DLD1 (cell line): ENCODE measurements around the gene GGPS1.
"Not testable (repeated sequence)": the region's sequence is repeated elsewhere in the genome, so short reads cannot be mapped to it uniquely, and the experiment has no call there.

Experiments used
- in situ Hi-C: cut with HindIII; loops from 2 replicates; pipeline ENCODE4 v1.10.0; 2017; ENCODE audit warnings: low sequenced_read_pairs

GGPS1 gene

DNA sequence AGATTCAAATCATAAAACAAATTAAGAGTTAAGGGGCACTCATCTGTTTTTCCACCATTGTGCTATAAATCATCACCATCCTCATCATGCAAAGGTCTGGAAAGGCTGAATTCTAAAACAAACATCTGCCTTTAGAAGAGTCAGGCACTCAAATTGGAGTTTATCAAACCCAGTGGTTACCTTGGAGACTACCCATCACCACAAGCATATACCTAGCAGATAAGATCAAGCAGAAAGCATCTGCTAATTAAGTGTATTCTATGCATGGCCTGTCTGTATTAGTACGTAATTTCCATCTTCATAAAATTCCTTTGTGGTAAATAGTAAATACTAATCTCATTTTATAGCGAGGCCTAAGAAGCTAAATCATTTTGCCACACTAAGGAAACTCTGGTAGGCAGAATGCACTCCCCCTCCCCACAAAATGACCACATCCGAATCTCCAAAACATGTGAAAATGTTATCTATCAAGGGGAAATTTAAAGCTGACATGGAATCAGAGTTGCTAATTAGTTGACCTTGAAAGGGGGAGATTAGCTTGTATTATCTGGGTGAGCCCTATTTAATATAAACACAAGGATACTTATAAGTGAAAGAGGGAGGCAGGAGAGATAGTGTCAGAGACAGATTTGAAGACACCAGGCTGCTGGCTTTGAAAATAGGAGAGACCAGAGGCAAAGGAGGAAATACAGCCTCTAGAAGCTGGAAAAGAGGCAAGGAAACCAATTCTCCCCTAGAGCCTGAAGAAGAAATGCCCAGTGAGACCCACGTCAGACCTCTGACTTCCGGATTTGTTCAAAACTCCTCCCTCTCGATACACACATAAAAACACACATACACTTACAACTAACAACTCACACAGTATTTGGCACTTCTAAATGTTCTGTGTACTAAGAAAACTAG lies 23.6 kb upstream of the GGPS1 start:
- in situ Hi-C loops = no loop called here

DNA sequence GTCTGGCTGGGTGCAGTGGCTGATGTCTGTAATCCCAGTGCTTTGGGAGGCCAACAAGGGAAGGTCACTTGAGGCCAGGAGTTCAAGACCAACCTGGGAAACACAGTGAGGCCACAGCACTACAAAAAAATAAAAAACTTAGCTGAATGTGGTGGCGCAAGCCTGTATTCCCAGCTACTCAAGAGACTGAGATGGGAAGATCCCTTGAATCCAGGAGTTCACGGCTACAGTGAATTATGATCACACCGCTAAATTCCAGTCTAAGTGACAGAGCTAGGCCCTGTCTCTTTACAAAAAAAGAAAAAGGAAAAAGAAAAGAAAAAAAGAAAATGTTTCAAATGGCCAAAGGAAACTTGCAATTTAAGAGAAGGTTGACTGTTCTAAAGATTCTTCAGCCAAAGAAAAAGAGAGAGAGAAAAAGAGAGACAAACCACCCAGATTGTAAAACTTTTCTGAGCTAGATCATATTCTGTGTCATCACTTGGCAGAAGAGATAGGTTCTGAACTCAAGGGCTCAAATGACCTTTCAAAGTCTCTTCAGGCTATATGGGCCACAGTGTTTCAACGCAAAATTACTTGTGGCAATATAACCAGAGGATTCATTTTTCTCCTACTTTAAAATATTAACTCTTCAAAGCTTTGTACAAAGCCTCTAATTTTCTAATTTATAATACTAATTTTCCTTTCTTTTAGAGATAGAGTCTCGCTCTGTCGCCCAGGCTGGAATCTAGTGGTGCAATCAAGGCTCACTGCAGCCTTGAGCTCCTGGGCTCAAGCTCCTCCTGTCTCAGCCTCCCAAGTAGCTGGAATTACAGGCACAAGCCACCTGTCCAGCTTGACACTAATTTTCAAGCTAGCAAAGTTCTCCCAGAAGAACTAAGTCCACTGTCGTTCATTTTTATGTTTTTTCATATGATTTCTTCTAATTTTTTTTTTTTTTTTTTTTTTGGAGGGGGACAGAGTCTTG lies 20.9 kb upstream of the GGPS1 start:
- in situ Hi-C loops = no loop called here

DNA sequence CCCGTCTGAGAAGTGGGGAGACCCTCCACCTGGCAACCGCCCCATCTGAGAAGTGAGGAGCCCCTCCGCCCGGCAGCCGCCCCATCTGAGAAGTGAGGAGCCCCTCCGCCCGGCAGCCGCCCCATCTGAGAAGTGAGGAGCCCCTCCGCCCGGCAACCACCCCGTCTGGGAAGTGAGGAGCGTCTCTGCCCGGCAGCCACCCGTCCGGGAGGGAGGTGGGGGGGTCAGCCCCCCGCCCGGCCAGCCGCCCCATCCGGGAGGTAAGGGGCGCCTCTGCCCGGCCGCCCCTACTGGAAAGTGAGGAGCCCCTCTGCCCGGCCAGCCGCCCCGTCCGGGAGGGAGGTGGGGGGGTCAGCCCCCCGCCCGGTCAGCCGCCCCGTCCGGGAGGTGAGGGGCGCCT lies 19.2 kb upstream of the GGPS1 start:
- in situ Hi-C loops = not testable (repeated sequence)

DNA sequence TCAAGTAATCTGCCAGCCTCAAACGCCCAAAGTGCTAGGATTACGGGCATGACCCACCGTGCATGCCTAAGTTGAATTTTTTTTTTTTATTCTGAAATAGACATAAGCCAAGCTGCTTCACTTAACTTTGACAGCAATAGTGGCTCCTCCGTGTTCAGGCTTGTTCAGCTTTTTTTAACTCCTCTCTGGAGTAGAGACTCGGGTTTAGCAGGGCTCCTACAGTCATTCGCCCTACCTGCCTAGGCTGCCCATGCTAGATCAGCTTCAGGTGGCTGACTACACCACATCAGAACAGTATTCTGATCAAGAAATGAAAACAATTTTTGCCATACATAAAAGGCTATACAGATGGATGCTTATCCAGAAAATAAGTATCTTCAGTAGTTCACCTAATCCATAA lies 15.1 kb upstream of the GGPS1 start:
- in situ Hi-C loops = no loop called here

DNA sequence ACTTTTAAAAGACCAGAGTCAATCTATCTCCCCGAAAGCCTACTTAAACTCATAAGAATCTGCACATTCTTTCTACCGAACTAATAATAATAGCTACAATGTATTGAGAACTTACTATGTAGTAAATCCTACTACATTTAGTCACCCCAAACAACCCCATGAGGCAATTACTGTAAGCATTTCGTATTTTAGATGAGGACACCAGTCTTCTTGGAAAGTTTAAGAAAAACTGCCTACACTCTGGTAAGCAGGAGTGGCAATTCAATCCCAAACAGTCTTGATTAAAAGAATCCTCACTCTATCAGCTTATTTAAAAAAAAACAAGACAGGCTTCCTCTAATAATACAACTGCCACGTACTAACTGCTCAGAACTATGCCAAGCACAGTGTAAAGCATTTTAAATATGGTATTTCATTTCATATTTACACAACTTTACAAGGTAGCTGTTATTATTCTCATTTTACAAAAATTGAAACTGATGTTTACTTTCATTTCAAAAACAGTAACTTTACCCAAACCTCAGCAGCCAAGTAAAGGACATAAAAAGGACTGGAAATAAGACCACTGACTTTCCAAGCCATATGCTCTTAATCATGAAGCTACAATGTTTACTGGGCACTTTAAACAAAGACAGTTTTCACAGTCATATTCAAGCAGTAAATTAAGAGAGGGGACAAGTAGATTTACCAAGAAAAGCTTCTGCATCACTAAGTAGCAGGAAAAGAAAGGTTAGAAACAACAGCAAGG lies 14.3 kb upstream of the GGPS1 start:
- in situ Hi-C loops = no loop called here

DNA sequence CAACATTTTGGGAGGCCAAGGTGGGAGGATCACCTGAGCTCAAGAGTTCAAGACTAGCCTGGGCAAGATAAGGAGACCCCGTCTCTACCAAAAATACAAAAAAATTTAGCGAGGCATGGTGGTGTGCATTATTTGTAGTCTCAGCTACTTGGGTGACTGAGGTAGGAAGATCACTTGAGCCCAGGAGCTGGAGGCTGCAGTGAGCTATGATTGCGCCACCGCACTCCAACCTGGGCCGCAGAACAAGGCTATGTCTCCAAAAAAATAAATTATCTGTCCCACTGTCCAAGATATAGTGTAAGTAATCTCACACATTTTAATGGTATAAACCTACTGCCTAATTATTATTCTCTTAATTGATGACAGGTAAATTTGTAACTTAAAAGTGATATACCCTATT lies 13.2 kb upstream of the GGPS1 start:
- in situ Hi-C loops = no loop called here

DNA sequence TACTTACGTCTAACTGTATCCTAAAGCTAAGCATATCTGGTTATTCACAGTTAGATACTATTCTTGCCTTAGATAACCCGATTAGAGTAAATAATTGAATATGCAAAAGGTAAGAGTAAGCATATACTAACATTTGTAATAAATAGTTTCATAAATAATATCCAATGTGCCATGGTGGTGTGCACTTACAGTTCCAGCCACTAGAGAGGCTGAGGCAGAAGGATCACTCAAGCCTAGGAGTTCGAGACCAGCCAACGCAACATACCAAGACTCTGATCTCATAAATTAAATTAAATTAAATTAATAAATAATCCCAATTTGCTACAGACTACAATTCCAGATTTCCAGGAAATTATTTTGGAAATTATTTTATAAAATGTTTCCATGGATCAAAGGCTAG lies 12.6 kb upstream of the GGPS1 start:
- in situ Hi-C loops = no loop called here

DNA sequence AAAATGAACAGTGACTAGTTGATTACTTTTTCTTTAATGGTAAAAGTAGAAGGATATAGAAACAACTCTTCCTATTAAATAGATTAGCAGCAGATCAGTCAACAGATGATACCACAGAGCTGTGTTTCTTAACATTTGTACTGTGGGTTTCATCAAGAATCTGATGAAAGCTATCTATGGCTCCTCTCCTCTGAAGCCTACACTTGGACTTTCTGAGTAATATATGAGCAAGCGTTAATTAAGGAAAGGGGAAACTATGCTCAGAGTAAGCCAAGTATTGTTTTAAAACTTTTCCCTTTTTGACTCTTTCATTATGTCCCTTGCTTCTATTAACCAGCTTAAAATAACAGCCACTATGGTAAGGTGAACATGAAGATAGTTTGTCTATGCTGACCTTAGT lies 11.2 kb upstream of the GGPS1 start:
- in situ Hi-C loops = no loop called here

DNA sequence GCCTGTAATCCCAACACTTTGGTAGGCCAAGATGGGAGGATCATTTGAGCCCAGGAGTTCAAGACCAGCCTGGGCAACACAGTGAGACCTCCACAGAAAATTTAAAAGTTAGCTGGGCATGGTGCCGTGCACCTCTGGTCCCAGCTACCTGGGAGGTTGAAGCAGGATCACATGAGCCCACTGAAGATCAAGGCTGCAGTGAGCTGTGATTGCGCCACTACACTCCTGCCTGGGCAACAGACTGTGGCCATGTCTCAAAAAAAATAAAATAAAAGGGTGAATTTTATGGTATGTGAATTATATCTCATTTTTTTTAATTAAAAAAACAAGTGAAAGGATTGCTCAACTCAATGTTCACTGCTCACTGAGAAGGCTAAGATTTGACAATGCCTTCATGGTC lies 9.1 kb upstream of the GGPS1 start:
- in situ Hi-C loops = no loop called here

DNA sequence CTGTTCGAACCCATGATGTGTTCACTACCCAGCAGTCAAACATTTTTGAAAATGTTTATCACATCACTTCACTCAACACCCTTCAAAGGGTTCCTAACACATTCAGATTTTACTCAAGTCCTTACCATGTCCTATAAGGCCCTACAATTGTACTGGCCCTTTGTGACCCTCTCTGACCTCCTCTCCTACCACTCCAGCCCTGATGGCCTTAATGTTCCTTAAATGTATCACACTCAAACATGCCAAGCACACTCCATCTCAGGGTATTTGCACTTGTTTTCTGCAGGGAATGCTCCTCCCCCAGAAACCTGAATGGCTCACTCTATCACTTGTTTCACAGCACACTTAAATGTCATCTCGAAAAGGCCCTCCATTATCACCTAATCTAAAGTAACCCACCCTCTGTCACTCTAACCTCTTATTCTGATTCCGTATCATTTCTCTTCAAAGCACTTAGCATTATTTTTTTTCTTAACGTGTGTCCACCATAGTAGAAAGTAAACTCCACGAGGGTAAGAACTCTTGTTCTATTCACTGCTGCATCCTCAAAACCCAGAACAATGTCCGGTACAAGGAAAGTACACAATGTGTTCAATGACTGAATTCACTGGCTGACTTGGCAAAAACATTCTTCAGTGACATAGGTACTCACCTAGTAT lies 7.7 kb upstream of the GGPS1 start:
- in situ Hi-C loops = no loop called here

DNA sequence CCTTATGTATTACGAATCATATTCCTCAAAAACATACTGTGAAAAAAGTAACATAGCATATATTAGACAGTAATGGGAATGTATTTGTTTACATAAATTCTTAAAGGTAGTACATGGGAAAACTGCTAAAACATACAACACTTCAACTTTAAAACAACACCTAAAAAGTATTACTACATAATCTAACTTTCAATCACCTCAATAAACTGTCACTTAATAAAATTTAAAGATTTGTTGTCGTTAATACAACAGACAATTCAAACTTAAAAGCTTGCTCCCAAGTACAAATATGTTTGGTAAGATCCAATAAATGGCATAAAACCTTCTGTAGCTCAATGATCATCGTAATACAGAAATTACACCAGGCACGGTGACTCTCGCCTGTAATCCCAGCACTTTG lies 4.1 kb upstream of the GGPS1 start:
- in situ Hi-C loops = no loop called here

DNA sequence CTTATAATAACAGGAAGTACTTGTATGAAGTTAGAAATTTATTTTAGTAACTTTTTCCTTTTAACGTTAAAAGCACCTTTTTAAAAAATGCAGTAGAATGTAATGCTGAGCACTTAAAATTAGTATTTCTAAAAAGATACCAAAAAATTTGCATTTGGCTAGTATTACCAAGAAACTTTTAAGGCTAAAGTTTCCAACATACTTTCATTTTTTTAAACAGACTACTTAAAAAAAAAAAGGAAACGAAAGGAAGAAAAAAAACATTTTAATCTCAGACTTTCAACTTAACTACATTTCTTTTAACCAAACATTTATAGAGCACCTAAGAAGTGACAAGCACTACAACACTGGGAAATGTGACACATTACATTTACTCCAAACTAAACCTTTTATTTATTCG lies 3.2 kb upstream of the GGPS1 start:
- in situ Hi-C loops = no loop called here

DNA sequence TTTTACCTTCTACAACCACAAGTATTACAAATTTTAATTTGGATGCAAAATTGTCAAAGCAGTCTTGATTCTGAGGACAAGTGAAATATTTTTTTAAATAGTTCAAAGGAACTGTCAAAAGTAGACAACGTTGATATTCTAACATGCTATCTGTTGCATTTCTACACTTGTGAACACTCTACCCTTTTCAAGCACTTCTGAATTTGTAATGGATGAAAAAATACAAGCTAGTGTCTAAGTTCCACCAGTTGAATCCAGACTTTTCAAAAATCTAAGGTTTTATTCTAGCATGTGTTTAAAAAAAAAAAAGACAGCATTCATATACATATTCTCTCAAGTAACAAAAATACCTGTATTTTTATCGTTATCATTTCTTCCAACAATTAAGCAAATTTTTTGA lies 2.5 kb upstream of the GGPS1 start:
- in situ Hi-C loops = no loop called here

DNA sequence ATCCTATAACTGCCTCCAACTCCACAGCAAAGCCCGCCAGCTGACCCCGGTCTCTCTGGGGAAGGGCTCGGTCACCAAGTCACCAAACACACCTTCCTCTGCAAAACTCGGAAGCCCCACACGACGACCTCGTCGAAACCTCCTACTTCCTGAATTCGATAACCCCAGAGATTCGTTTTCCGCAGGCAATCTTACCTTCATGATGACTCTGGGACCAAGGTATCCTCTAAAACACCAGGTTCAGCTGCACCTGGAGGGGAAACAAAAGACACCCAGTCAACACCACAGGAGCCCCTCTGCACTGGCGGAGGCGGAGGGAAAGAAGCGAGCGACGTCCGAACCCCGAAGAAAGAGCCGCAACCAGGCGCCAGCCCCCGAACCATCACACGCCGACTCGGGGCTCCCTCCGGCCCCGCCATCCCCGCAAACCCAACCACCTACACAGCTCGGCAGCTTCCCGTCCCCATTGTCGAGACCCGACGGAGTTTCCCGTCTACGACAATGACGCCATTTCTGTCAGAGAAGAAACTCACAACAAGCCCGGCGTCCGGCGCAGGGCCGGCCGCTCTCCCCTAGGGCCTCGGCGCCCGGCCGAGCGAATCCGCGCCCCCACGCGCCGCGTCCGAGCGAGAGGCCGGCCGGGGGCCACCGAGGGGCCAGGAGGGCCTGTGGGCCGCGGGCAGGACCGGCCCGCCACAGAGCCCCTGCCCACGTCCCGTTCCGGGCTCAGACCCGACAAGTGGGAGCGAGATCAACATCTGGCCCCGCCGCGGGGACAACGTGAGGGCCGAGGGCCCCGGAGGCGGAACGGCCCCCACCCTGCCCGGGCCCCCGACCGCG lies 1.4 kb upstream of the GGPS1 start:
- in situ Hi-C loops = no loop called here

DNA sequence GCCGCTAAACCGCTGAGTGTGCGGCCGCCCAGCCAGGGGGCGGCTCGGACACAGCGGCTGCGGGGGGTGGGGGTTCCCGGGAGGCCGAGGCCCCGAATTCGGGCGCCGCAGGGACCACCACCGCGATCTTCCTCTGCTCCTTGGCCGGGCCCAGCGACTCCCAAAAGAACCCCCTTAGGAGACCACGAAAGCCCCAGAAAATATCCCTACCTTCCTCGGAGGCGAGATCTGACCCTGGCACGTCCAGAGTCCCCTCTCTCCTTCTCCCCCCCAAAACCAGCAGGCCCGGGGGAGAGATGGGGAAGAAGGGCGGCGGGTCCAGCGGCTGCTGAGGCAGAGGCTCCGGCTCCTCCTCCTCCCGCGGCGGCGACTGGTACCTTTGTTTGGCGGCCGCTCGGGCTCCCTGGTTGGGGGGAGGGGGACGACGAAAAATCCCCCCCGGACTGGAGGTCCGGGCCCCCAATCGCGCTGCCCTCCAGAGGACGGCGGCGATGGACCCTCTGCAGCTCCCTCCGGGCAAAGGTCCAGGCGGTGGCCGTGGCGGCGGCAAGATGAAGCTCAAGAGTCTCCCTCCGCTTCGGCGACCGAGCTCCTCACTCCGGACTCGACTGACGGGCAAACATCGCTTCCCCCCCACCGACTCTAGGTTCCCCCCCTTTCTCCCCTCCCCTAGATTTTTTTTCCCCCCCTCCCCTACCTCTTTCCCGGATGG lies 655 bp upstream of the GGPS1 start, which contains the start of gene ARID4B:
Gene ARID4B (minus strand): TSS at position 621 of the 712 bp plus-strand sequence. CDS start 1,260 bp downstream, outside the sequence.
- in situ Hi-C loops = no loop called here

DNA sequence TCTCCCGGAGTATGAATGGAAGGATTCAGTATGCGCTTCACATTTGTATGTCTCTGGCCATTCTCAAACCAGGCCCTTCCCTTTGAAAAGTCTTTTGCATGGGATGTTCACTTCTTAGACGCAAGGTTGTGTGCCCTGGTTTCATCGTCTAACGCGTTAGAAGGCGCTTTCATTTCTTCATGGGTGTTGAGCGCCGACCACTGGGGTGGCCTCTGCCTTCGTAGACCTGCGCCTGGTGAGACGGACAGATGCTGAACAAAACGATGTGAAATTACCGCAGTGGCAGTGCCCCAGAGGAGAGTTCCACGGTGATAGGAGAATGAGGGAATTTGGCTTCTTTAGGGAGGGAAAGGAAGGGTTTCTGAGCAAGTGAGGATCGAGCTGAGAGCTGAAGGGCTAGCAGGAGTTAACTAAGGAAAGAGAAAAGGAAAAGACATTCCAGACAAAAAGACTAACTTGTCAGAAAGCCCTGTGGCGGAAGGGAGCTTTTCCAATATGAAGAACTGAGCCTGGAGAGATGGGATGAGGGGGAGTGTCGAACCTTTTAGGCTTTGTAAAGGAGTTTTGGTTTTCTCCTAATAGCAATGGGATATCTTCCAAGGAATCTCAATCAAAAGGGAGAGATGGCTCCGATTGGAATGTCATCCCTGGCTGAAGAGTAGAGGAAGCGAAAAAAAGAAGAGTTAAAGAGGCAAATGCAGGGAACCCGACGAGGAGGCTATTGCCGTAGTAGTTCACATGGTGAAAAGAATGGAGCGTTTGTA lies 951 bp downstream of the GGPS1 start:
- in situ Hi-C loops = no loop called here

DNA sequence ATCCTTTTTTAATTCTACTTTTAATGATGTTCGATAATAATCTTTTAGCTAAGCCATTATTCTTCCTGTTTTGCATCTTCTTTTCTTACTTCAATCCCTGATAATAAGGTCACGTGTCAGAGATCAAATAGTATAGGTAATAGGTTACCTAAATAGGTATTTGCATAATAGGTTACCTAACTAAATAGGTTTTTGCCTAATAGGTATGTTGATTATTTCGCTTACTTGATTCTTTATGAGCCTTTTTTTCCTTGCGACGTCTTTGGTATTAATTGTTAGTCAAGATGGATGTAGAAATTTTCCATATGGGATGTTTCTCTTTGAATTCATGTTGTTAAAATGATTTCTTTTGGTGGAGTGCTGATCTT lies 2.5 kb downstream of the GGPS1 start:
- in situ Hi-C loops = no loop called here

DNA sequence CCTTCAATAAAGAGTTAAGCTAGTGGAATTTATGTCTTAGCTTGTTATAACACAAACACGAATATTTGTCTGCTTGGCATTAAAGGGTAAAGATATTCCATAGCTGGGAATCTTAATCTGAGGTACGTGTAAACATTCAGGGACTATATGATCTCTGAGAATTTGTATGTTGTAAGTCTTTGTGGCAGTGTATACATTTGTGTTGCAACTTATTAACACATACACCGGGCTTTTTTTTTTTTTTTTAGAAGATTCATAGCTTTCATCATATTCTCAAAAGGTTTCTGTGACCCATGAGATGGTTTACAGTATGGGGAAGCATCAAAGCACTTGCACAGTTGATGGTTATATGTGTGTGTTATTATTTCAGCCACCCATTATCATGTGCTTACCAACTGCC lies 3.0 kb downstream of the GGPS1 start:
- in situ Hi-C loops = no loop called here
